GM13976 (cell line): ENCODE measurements around the gene FCER1G.

Experiments used
- DNase-seq: peaks from one replicate; pipeline ENCODE4 v3.0.0; 2012; ENCODE audit warnings: low spot score
- CTCF ChIP-seq: IDR thresholded peaks from 2 replicates; pipeline ENCODE4 v1.5.1; 2012; ENCODE audit warnings: borderline replicate concordance, mild to moderate bottlenecking; ENCODE audit not compliant: insufficient read depth; ENCODE audit errors: extremely low read depth, missing control alignments, control extremely low read depth
- in situ Hi-C: fragments of 300-500 bp; cut with MboI; formaldehyde crosslinking; loops from one replicate; pipeline ENCODE4 v1.12.0; 2022; ENCODE audit warnings: low sequenced_read_pairs, mixed read lengths, inconsistent platforms; ENCODE audit not compliant: unreplicated experiment

The FCER1G gene

DNA sequence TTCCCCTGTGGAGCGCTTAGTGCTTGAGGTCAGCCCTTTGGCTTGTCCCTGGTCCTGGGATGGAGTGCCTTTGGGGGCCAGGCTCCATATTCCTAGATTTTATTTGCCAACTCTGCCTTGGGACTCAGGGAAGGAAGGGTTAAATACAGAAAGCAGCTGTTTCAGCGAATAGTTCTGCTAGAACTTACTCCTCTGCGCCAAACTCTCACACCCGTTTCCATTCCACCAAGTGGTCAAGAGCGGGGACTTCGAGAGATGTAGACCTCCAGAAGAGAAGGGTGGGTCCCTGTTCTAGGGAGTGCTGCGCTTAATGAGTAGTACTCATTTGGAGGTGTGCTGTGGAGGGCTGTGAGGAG lies 10.1 kb downstream of the FCER1G start:
- in situ Hi-C loops: loop anchor here (10.0 kb wide), 1 partner anchor 150 kb away; no protein-coding TSS in a partner anchor
- DNase-seq: no peak
- no peak for TF ChIP-seq CTCF

GRCh38 chr1:161225534-161226319 lies 10.6 kb downstream of the FCER1G start, which contains the start of gene TOMM40L:
Gene TOMM40L (plus strand): TSS chr1:161226060. CDS start chr1:161226490, 430 bp downstream.
- peak; percentile 50 for TF ChIP-seq CTCF
- in situ Hi-C loops: loop anchor here (10.0 kb wide), 1 partner anchor 149 kb away; no protein-coding TSS in a partner anchor
- DNase-seq: peak; percentile 93

- in situ Hi-C loops: loop anchor here (10.0 kb wide), 1 partner anchor 148 kb away; no protein-coding TSS in a partner anchor
- DNase-seq: no peak
- TF ChIP-seq CTCF: no peak
Observed at GRCh38 chr1:161226320-161226711, 11.2 kb downstream of the FCER1G start.

DNA sequence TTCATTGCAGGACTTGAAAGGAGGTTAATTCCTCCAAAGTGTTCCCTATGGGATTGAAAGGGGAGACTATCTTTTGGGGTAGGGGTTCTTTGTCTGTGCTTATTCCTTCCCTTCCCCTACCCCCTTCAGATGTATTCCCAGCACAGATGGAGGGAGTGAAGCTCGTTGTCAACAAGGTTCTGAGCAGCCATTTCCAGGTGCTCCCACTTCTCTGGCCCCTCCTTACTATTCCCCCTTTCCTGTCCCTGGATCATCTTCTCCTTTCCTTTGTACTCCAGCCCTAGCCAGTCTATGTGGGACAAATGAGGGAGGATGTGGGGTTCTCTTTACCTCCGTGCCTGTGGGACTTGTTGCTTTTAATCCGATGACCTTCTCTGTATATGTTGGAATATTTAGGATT lies 11.7 kb downstream of the FCER1G start:
- no peak for TF ChIP-seq CTCF
- in situ Hi-C loops: loop anchor here (10.0 kb wide), 1 partner anchor 148 kb away; no protein-coding TSS in a partner anchor
- DNase-seq: no peak

DNA sequence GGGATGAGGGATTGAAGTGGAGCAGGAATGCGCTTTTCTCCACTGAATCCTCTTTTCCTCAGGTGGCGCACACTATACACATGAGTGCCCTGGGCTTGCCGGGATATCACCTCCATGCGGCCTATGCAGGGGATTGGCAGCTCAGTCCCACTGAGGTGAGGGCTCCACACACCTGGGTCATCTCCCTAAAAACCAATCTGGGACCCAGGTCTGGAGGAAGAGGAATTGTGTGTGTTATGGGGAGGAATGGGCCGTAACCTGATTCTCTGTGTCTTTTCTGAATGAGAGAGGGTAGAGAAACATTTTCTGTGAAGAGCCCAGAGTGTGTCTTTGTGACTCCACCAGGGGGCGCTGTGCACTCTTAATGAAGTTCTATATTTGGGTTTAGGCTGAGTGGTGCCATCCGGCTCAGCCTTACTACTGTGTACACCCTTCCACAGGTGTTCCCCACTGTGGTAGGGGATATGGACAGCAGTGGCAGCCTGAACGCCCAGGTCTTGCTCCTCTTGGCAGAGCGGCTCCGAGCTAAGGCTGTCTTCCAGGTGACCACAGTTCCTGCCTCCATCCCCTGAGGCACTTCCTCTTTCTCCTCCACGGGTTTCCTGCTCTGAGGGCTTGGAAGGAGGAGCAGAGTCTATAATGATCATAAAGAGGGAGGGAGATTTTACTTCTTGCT lies 12.2 kb downstream of the FCER1G start:
- peak; percentile 81 for DNase-seq
- in situ Hi-C loops: loop anchor here (10.0 kb wide), 1 partner anchor 147 kb away; no protein-coding TSS in a partner anchor
- peak; percentile 62 for TF ChIP-seq CTCF

- in situ Hi-C loops: loop anchor here (10.0 kb wide), 1 partner anchor 147 kb away; no protein-coding TSS in a partner anchor
- TF ChIP-seq CTCF: no peak
- DNase-seq: no peak
Observed at GRCh38 chr1:161228032-161228431, 12.9 kb downstream of the FCER1G start.
